Gastrocnemius medialis (tissue), 4 donors: Measurements from ENCODE around the gene PIGH.

Source experiments
- POLR2A ChIP-seq, 2 donors: fragments of 450-650 bp; IDR thresholded peaks; one replicate each; pipeline ENCODE4 v1.6.1; 2017; ENCODE audit warnings: antibody characterized with exemption in 2 of 2, mild to moderate bottlenecking in 2 of 2, moderate library complexity in 2 of 2
- TF ChIP-seq, protein P1 (sequence below), 5 experiments: fragments of 450-650 bp in 3 of 5; fragments of 200-600 bp in 2 of 5; sonication (generic) in 2 of 5; IDR thresholded peaks in 4 of 5; conservative IDR thresholded peaks in 1 of 5; 1 replicate in 4 of 5; 2 replicates in 1 of 5; pipeline ENCODE4 v1.5.1; 2016 to 2019; ENCODE audit warnings: antibody characterized with exemption in 5 of 5, mild to moderate bottlenecking in 3 of 5, moderate library complexity in 3 of 5

DNA sequence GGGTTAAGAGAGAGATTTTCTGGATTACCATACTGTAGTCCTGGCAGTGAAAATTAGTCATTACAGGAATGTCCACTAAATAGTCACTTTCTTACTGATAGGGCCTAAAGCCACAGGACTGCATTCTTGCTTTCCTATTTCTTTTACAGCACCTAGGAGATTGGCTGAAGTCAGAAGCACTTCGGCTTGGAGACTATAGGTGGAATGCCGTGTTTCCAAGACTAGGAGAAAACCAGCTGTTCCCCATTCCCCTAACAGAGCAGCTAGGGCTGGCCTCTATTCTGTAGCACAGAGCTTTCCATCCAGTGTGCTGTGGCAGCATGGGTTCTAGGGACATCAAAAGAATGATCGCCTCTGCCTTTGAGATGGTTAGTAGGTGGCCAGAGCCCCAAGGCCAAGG, 15.1 kb downstream of the PIGH start:
- TF ChIP-seq, protein P1, sequence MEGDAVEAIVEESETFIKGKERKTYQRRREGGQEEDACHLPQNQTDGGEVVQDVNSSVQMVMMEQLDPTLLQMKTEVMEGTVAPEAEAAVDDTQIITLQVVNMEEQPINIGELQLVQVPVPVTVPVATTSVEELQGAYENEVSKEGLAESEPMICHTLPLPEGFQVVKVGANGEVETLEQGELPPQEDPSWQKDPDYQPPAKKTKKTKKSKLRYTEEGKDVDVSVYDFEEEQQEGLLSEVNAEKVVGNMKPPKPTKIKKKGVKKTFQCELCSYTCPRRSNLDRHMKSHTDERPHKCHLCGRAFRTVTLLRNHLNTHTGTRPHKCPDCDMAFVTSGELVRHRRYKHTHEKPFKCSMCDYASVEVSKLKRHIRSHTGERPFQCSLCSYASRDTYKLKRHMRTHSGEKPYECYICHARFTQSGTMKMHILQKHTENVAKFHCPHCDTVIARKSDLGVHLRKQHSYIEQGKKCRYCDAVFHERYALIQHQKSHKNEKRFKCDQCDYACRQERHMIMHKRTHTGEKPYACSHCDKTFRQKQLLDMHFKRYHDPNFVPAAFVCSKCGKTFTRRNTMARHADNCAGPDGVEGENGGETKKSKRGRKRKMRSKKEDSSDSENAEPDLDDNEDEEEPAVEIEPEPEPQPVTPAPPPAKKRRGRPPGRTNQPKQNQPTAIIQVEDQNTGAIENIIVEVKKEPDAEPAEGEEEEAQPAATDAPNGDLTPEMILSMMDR (IDR thresholded peaks at IDR 0.05 in 4 of 5, conservative IDR thresholded peaks at IDR 0.05 in 1 of 5), result no peak
- TF ChIP-seq POLR2A (IDR thresholded peaks at IDR 0.05), result no peak
